Measurements from ENCODE around the gene PREB.

- TF ChIP-seq CTCF (conservative IDR thresholded peaks at IDR 0.05; ENCODE audit: low read length) (no peak), EZH2phosphoT487 (IDR thresholded peaks at IDR 0.05; ENCODE audit: borderline replicate concordance, low read depth, low read length) (no peak)
Observed at GRCh38 chr2:27160191-27160590, 25.8 kb upstream of the PREB start.
